GM19239 (cell line): Measurements from ENCODE around the gene PRCP.
A peak's percentile ranks its signal among the peaks of the same experiment; 100 is the strongest.

Experiments
- DNase-seq: peaks from one replicate; pipeline ENCODE4 v3.0.0; 2011; ENCODE audit warnings: low spot score; ENCODE audit not compliant: insufficient read length
- FAIRE-seq: peaks from 2 replicates; lab custom pipeline; 2011; peaks lifted over from hg19 to GRCh38; lab: Jason Lieb, UNC

Gene PRCP

GRCh38 chr11:82843057-82843795 lies 57.0 kb downstream of the PRCP start:
- FAIRE-seq = no peak
- no peak for DNase-seq

- DNase-seq (no peak), FAIRE-seq (no peak)
These were observed 58.2 kb downstream of the PRCP start for GRCh38 chr11:82842019-82842418.

DNA sequence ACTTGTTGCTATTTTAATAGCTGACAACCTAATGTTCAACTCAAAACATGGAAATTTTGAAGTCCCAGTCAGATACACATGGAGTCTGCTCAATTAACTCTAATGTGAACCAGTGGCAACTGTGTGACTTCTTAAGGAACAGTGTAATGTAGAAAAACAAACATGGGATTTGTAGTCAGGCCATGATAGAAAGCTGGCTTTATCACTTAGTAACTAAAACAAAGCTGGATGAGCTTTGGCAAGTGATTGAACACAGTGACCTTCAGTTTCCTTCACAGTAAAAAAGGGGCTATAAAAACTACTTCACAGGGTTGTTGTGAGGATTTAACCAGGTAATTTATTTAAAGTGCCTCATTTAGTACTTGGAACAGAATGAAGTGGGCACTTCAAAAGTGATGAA lies 62.6 kb downstream of the PRCP start:
- DNase-seq = no peak
- FAIRE-seq = no peak

DNA sequence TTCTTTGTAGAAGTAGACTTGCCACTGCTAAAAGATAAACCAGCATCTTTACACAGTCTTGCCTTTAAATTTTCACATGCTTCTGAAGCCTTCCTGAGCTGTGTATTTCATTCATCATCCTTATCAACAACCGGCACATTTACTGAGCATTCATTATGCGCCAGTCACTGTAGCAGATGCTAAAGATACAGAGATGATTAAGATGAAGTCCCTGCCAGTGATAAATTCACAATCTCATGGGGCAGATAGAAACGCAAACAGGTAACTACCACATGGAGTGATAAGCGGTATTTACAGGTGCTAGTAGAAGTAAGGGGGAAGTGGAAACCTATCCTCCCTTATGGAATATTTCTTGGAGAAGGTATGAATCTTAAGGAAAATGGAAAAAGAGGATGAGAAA lies 67.2 kb downstream of the PRCP start:
- FAIRE-seq = no peak
- no peak for DNase-seq

- FAIRE-seq (no peak), DNase-seq (no peak)
These were observed 68.9 kb downstream of the PRCP start for GRCh38 chr11:82831364-82831763.

GRCh38 chr11:82830746-82831145 lies 69.5 kb downstream of the PRCP start:
- FAIRE-seq (no peak), DNase-seq (no peak)

GRCh38 chr11:82829101-82829500 lies 71.1 kb downstream of the PRCP start:
- no peak for DNase-seq
- no peak for FAIRE-seq

- FAIRE-seq = no peak
These were observed 71.8 kb downstream of the PRCP start for GRCh38 chr11:82828472-82828871.

DNA sequence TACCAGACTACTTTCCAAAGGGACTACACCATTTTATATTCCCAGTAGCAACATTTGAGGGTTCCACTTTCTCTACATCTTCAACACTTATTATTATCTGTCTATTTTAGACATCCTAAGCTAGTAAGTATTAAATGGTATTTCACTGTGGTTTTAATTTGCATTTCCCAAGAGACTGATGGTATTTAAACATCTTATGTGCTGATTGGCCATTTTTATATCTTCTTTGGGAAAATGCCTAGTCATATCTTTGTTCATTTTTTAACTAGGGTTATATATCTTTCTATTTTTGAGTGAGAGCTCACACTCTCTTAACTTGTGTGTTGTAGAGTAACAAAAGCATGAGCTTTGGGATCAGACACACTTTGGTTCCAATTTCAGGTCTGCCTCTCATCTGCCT lies 73.7 kb downstream of the PRCP start:
- FAIRE-seq (peak; percentile 26), DNase-seq (no peak)

More at GRCh38 chr11:82828472-82828871, 71.8 kb downstream of the PRCP start:
- DNase-seq = no peak

- no peak for DNase-seq
These were observed 76.3 kb downstream of the PRCP start for GRCh38 chr11:82823647-82824619.

DNA sequence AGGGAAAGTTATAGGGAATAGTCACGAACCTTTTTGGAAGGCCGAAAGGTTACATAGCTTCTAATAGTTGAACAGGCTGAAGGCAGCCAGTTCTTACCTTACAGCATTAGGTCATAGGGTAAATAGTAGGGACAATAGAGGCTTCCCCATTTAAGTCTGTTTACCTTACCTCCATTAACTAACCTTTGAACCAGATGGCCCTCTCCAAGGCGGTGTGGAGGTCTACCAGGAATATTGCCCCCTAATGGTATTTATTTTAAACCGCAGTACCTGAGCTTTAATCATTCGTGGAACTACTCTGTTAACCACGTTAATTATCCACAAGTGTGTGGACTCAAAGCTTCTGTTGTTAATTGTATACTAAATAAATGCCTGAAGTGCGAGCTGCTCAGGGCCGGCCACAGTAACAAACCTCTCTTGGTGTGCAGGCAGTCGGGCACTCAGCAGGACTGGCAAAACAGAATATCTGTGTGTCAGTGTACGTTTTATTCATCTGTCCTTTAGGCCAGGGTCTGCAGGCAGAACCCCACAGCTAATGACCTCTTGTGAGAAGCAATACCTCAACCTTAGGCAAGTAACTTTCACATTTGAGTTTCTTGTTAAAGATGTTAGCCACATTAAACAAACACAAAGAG lies 81.7 kb downstream of the PRCP start:
- DNase-seq = no peak
- no peak for FAIRE-seq

More at GRCh38 chr11:82823647-82824619, 76.3 kb downstream of the PRCP start:
- FAIRE-seq = no peak

DNA sequence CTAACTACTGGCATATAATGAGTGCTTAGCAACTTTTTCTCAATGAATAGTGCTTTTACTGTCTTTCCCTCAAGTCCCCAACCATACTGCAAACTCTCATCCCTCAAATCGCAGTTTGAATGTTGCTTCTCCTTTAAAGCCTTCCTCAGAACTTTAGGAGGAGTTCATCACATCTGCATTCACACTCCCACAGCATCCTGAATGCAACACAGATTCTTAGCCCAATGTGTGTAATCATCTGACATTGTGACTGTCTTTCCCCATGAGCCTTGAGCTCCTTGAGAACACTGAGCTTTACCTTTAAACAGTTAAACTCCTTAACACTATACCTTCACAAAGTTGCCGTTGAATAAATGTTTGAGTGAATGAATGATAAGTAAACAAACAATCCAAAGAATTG lies 84.8 kb downstream of the PRCP start:
- FAIRE-seq (no peak), DNase-seq (no peak)

DNA sequence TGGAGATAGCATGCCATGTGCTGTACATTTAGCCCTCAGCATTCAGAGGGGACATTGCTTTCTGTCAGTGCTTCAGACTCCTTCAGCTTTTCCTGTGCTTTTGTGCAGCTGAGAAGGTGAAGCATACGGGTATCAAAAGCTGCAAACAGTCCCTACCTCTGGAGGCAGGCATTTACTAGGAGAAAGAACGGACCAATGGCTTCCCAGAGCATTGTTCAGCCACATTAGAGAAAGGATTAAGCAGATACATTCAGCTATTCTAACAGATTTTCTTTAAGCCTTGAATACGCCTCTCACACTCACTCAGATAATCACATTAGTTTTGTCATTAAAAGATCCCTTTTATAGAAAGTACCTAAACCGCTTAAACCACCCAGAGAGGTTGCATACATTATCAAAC lies 85.9 kb downstream of the PRCP start:
- no peak for FAIRE-seq
- no peak for DNase-seq

- no peak for FAIRE-seq
- DNase-seq = no peak
These were observed 88.9 kb downstream of the PRCP start for GRCh38 chr11:82811369-82811768.

DNA sequence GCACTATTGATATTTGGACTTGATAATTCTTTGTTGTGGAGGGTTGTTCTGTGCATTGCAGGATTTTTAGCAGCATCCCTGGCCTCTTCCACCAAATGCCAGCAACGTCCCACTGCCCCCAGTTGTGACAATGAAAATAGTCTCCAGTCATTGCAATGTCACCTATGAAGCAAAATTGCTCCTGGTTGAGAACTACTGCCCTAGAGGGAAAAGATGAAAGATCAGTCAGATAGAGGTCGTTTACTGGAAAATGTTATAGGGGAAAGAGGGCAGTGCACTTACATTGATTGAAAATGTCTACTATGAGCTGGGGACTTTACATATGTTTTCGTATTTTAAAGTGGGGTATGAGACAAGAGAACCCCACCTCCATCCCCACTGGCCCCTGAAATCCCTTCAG lies 89.5 kb downstream of the PRCP start:
- no peak for DNase-seq
- FAIRE-seq = no peak

DNA sequence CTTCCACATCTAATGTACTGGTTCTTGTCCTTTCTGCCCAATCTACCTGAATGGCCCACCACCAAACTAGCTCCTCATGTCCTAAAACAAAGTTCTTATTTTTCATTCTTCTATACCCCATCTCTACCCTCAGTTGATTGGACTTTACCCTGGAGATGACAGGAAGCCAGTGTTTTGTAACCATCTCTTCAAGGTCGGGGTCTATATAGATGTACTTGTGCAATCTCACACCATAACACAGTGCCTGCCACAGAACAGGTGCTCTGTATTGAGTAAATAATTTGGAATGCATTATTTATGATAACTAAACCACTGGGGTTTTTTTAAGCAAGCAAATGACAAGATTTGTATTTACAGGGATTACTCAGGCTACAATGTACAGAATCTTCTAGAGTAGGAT lies 89.9 kb downstream of the PRCP start:
- no peak for DNase-seq
- no peak for FAIRE-seq

DNA sequence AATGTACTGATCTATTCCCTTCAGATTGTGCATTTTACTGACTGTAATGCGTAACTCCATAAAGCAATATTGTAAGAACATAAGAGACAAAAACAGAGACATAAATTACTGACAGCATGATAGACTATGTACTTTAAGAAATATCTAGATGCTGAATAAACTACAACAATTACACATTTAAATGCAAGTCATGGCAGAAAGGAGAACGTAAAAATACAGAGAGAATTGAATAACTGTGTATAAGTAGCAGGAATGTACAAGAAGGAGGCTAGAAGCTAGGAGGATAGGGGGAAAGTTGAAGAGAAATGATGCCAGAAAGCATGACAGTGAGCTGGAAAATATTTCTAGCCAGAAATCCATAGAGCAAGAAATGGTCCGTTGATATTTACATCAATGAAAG lies 92.6 kb downstream of the PRCP start:
- FAIRE-seq (no peak), DNase-seq (no peak)

- FAIRE-seq = no peak
These were observed 97.5 kb downstream of the PRCP start for GRCh38 chr11:82802710-82803109.

DNA sequence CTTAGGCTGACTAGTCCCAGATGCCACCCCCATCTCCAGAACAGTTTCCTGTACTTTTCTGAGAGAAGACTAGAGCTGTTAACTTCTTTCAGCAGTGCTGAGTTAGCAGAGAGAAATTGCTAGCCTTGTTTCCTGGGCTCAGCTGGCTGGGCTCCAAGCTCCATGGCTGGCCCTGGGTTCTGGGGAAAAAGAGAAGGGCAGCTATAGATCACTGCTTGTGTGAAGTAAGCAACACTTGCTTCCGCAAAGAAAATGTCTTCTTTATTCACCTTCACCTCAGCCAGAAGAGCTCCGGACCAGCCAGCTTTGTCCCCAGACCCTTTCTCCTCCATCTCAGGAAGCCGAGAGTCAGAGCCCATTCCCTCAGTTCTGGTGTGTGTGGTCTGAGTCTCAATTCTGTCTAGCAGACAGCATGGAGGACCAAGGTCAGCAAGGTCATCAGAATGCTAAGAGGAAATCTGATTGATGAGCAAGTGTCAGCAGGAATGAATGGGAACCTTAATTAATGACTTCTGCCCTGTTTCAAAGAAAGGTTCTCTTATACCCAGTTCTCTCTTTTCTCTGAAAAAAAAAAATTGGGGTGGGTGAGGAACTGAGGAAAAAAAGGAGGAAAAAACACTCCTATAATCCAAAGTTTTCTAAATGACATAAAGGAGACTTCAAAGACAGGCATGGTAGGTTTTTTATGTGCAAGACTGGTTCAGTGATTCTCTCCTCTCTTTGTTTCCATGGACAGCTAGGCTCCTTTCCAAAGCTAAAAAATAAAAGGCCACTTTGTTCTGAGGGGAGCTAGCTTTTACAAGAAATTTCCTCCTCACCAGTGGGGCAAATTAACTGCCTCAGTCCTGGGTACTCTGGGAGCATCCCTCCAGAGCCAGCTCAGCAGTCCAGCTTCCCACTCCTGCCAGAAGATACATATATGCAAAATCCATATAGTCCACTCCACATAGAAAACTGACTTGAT lies 103.0 kb downstream of the PRCP start:
- DNase-seq (no peak), FAIRE-seq (no peak)

More at GRCh38 chr11:82802710-82803109, 97.5 kb downstream of the PRCP start:
- no peak for DNase-seq

DNA sequence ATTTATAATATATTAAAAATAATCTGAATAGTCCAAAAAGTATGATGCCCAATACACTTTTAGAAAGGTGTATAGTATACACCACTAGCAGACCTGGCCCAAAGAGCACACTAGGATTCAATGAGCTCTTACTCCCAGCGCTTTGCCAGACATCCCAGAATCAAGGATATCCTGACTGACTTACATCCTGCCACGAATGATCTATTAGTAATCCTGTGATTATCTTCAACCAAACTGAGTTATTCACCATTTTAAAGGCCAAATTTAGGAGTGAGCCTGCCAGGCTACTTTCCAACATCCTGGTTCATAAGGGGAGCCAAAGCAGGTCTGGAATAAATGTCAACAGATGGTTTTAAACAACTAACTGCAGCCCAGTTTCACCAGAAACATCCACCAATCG lies 105.7 kb downstream of the PRCP start:
- FAIRE-seq (no peak), DNase-seq (no peak)
